ENCODE data around the gene NPC1L1.

DNA sequence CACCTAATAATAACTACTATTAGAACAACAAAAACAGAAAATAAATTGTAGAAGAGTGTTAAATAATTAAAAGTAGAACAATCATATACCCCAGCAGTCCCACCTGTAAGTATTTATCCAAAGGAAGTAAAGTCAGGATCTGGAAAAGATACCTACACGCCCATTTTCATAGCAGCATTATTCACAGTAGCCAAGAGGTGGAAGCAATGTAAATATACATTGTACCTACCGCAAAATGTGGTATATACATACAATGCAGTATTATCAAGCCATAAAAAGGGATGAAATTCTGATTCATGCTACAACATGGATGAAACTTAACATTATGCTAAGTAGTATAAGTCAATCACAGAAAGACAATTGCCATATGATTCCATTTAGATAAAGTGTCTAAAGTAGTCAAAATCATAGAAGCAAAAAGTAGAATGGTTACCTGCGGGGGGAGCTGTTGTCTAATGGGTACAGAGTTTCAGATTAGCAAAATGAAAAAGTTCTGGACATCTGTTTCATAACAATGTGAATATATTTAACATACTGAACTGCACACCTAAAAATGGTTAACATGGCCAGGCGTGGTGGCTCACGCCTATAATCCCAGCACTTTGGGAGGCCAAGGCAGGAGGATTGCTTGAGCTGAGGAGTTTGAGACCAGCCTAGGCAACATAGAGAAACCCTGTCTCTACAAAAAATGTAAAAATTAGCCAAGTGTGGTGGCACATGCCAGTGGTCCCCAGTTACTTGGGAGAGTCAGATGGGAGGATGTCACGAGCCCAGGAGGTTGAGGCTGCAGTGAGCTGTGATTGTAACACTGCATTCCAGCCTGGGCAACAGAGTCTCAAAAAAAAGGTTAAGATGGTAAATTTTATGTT is 46.9 kb upstream of the NPC1L1 start:
- TF ChIP-seq CTCF (IDR thresholded peaks at IDR 0.05) (peak; percentile 44 to 75 (median 54)), POLR2A (IDR thresholded peaks at IDR 0.05) (no peak)

Measured in esophagus squamous epithelium (tissue), 4 donors.